Measurements from ENCODE around the gene PRSS22. TPM values are rescaled to one million over a fixed set of nuclear protein-coding genes. Genes with fewer than 3 reads are reported as not detected.

Gene PRSS22
- total and polyA plus RNA-seq, 10 of the 15 experiments (the other 5 are each of a cell fraction or from before 2014, with no cell fraction given): not detected

DNA sequence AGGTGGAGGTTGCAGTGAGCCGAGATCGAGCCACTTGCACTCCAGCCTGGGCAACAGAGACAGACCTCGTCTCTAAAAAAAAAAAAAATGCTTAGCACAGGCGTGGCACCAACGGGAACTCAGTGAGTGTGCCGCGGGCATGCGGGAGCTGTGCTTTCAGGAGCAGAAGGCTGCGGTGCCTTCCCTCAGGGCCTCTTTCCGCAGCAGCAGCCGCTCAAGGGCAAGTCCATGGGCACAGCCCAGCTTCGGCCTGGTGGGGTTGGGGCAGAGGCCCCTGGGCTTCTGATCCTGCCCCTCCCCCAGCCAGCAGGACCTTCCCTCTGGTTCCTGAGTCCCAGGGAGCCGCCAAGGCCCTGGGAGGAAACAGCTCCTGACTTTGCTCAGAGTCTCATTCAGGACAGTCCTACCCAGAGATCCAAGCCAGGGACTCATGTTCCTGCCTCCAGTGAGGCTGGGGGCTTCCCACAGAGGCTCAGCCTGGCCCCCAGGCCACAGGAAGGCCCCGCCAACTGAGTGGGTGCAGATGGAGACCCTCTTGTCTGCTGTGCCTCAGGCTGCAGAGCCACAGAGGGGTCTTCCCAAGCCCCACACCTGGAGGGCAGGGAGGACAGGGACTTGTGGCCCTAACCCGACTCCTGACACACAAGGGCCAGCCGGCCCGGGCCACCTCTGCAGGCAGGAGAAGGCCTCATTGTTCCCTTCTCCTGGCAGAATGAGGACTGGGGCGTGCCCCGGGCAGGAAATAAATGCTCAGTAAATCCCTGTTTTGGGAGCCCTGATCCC, 31.2 kb downstream of the PRSS22 start (continued):
- TF ChIP-seq NR2C2 (IDR thresholded peaks at IDR 0.05; ENCODE audit: borderline replicate concordance, control insufficient read depth, insufficient read length, low read depth): no peak
- no peak for TF ChIP-seq RAD21 (IDR thresholded peaks at IDR 0.05; ENCODE audit: insufficient read depth, low read depth, low read length)
- TF ChIP-seq, protein P1, sequence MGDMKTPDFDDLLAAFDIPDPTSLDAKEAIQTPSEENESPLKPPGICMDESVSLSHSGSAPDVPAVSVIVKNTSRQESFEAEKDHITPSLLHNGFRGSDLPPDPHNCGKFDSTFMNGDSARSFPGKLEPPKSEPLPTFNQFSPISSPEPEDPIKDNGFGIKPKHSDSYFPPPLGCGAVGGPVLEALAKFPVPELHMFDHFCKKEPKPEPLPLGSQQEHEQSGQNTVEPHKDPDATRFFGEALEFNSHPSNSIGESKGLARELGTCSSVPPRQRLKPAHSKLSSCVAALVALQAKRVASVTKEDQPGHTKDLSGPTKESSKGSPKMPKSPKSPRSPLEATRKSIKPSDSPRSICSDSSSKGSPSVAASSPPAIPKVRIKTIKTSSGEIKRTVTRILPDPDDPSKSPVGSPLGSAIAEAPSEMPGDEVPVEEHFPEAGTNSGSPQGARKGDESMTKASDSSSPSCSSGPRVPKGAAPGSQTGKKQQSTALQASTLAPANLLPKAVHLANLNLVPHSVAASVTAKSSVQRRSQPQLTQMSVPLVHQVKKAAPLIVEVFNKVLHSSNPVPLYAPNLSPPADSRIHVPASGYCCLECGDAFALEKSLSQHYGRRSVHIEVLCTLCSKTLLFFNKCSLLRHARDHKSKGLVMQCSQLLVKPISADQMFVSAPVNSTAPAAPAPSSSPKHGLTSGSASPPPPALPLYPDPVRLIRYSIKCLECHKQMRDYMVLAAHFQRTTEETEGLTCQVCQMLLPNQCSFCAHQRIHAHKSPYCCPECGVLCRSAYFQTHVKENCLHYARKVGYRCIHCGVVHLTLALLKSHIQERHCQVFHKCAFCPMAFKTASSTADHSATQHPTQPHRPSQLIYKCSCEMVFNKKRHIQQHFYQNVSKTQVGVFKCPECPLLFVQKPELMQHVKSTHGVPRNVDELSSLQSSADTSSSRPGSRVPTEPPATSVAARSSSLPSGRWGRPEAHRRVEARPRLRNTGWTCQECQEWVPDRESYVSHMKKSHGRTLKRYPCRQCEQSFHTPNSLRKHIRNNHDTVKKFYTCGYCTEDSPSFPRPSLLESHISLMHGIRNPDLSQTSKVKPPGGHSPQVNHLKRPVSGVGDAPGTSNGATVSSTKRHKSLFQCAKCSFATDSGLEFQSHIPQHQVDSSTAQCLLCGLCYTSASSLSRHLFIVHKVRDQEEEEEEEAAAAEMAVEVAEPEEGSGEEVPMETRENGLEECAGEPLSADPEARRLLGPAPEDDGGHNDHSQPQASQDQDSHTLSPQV (IDR thresholded peaks at IDR 0.05): no peak
- TF ChIP-seq ZSCAN29 (IDR thresholded peaks at IDR 0.05): no peak
- TF ChIP-seq CBX3 (IDR thresholded peaks at IDR 0.05; ENCODE audit: borderline replicate concordance, low read depth): no peak

DNA sequence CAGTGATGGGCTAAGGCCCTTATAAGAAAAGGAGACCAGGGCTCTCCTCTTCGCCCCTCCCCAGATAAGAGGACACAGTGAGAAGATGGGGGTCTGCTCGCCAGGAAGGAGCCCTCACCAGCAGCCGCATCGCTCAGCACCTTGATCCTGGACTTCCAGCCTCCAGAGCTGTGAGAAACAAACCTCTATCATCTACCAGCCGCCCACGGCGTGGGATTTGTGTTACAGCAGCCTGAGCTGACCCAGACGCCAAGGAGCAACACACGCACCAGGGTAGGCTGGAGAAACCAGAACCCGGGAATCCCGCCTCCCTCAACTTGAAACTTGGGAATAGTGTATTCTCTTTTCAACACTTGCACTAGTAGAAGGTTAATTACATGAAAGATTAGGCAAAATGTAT, 32.1 kb downstream of the PRSS22 start:
- no peaks in the 10 kb centered on the region for H4K20me1 ChIP-seq (ENCODE audit: control insufficient read depth, insufficient read depth)
- intact Hi-C loops (cut with micrococcal nuclease; ENCODE audit: unreplicated experiment) (no loop called here), in situ Hi-C loops (cut with MboI) (no loop called here)
- H3K36me3 ChIP-seq (ENCODE audit: control insufficient read depth in 2 of 2, insufficient read depth in 2 of 2, low read length in 1 of 2): no peaks in the 10 kb centered on the region
- no peak overlapping the region for H2AFZ ChIP-seq (ENCODE audit: control insufficient read depth, low read depth, low read length)
- no peak overlapping the region for H3K4me2 ChIP-seq (ENCODE audit: control insufficient read depth, insufficient read depth)
- no peaks in the 10 kb centered on the region for H3K27me3 ChIP-seq (replicated peaks in 1 of 2; ENCODE audit: control insufficient read depth in 2 of 2, insufficient read depth in 2 of 2, low read length in 1 of 2)
- BruUV-seq (replicated peaks): no TSS peak
- ATAC-seq (no peak), FAIRE-seq (no peak), DNase-seq (ENCODE audit: low read depth, low spot score) (no peak)
- H3K4me1 ChIP-seq (ENCODE audit: control insufficient read depth, insufficient read depth, low read length): peaks cover 4% of the 10 kb centered on the region; the same call in 1 of the 2 replicates
- CTCF ChIA-PET: no interaction called here
- no peak overlapping the region for H3K4me3 ChIP-seq
- 57% methylated on average over 11 of the region's 11 CpGs for WGBS (ENCODE audit: insufficient coverage, insufficient replicate concordance, low lambda C conversion rate, missing lambda C conversion rate)
- no peaks in the 10 kb centered on the region for H3K79me2 ChIP-seq (ENCODE audit: control insufficient read depth, insufficient read depth, low read length)
- RAD21 ChIA-PET (ENCODE audit: unreplicated experiment): no interaction called here
- no peak overlapping the region for H3K27ac ChIP-seq (ENCODE audit: control insufficient read depth, insufficient read depth)
- no peak overlapping the region for H3K9ac ChIP-seq (ENCODE audit: control insufficient read depth, insufficient read depth, low read length)
- SMC1A ChIA-PET (ENCODE audit: uncharacterized antibody, unreplicated experiment): no interaction called here
- POLR2A ChIA-PET: no interaction called here
- no peaks in the 10 kb centered on the region for H3K9me3 ChIP-seq (replicated peaks; ENCODE audit: control insufficient read depth, insufficient read depth, low read length)
- TF ChIP-seq, protein P2, sequence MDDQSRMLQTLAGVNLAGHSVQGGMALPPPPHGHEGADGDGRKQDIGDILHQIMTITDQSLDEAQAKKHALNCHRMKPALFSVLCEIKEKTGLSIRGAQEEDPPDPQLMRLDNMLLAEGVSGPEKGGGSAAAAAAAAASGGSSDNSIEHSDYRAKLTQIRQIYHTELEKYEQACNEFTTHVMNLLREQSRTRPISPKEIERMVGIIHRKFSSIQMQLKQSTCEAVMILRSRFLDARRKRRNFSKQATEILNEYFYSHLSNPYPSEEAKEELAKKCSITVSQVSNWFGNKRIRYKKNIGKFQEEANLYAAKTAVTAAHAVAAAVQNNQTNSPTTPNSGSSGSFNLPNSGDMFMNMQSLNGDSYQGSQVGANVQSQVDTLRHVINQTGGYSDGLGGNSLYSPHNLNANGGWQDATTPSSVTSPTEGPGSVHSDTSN (IDR thresholded peaks at IDR 0.05; ENCODE audit: insufficient replicate concordance, low read depth, low read length): no peak
- TF ChIP-seq RUNX3 (IDR thresholded peaks at IDR 0.05; ENCODE audit: low read length): no peak
- no peak for TF ChIP-seq BRCA1 (IDR thresholded peaks at IDR 0.05; ENCODE audit: low read depth, low read length)
- no peak for TF ChIP-seq TBL1XR1 (IDR thresholded peaks at IDR 0.05; ENCODE audit: low read depth, low read length)
- TF ChIP-seq NFYA (IDR thresholded peaks at IDR 0.05; ENCODE audit: borderline replicate concordance, low read depth, low read length): no peak
- TF ChIP-seq, protein P3, sequence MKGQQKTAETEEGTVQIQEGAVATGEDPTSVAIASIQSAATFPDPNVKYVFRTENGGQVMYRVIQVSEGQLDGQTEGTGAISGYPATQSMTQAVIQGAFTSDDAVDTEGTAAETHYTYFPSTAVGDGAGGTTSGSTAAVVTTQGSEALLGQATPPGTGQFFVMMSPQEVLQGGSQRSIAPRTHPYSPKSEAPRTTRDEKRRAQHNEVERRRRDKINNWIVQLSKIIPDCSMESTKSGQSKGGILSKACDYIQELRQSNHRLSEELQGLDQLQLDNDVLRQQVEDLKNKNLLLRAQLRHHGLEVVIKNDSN (IDR thresholded peaks at IDR 0.05; ENCODE audit: borderline replicate concordance, extremely low read length, insufficient read depth, low read depth, low read length): no peak
- no peak for TF ChIP-seq IRF3 (IDR thresholded peaks at IDR 0.05)
- no peak for TF ChIP-seq ATF7 (IDR thresholded peaks at IDR 0.05; ENCODE audit: low read depth)

Data from GM12878 (cell line).